AG04449 (cell line): Measurements from ENCODE around the gene SULF2.

Experiments
- CTCF ChIA-PET: fragments of 350-600 bp; formaldehyde crosslinking; extraction: SDS; loops from one replicate; lab custom pipeline; 2021; ENCODE audit warnings: antibody characterized with exemption; lab: Yijun Ruan, JAX
- POLR2A ChIA-PET: fragments of 400-600, 350-600 bp; formaldehyde crosslinking; extraction: SDS; loops from one replicate; lab custom pipeline; 2020; ENCODE audit warnings: antibody characterized with exemption, inconsistent platforms; lab: Yijun Ruan, JAX
- DNase-seq: peaks from one replicate; pipeline ENCODE4 v3.0.0-alpha.2; 2010; ENCODE audit warnings: low read depth, low spot score
- H3K4me3 ChIP-seq: 2 replicates; pipeline ENCODE4 v1.5.1; 2011; ENCODE audit warnings: low read depth, mild to moderate bottlenecking, control low read depth, low read length
- CTCF ChIP-seq: IDR thresholded peaks from one replicate; pipeline ENCODE4 v1.5.1; 2011; ENCODE audit warnings: mild to moderate bottlenecking, moderate library complexity, low read length, control low read depth, inconsistent platforms; ENCODE audit not compliant: insufficient read depth; ENCODE audit errors: missing control alignments

The SULF2 gene

GRCh38 chr20:47789764-47790579, 4.7 kb upstream of the SULF2 start:
- DNase-seq = peak; percentile 50
- no peak overlapping the region for H3K4me3 ChIP-seq
- ChIA-PET POLR2A (no interaction called here), CTCF (interaction anchor here (1.3 to 1.7 kb wide), 3 partner anchors 64 to 831 kb away, joined by 3 to 12 read pairs (median 5); no protein-coding TSS in a partner anchor)
- TF ChIP-seq CTCF = no peak

- H3K4me3 ChIP-seq = no peak overlapping the region
- CTCF ChIA-PET = interaction anchor here (1.3 to 1.7 kb wide), 3 partner anchors 64 to 831 kb away, joined by 3 to 12 read pairs (median 5); no protein-coding TSS in a partner anchor
- POLR2A ChIA-PET = no interaction called here
- TF ChIP-seq CTCF = no peak
- no peak for DNase-seq
Measured at GRCh38 chr20:47789081-47789763, 3.9 kb upstream of the SULF2 start.

- no peak overlapping the region for H3K4me3 ChIP-seq
- TF ChIP-seq CTCF = no peak
- DNase-seq = no peak
- POLR2A ChIA-PET = no interaction called here
- CTCF ChIA-PET = interaction anchor here (1.4 to 1.7 kb wide), 2 partner anchors 125 to 832 kb away, joined by 5 to 12 read pairs; no protein-coding TSS in a partner anchor
Measured at GRCh38 chr20:47788741-47789080, 3.4 kb upstream of the SULF2 start.

GRCh38 chr20:47786765-47787107, 1.5 kb upstream of the SULF2 start:
- CTCF ChIA-PET = interaction anchor here (0.8 to 2.7 kb wide), 36 partner anchors 9 to 1162 kb away, joined by 3 to 60 read pairs (median 4); no protein-coding TSS in a partner anchor
- no peak for TF ChIP-seq CTCF
- POLR2A ChIA-PET = interaction anchor here (1.2 to 1.7 kb wide), 2 partner anchors 509 to 834 kb away, joined by 3 to 4 read pairs; no protein-coding TSS in a partner anchor
- H3K4me3 ChIP-seq = peak overlapping the region; percentile 66
- DNase-seq = no peak

GRCh38 chr20:47785854-47786764, 828 bp upstream of the SULF2 start:
- H3K4me3 ChIP-seq = peak overlapping the region; percentile 66
- peak; percentile 75 for TF ChIP-seq CTCF
- ChIA-PET POLR2A (interaction anchor here (1.2 to 1.7 kb wide), 2 partner anchors 509 to 835 kb away, joined by 3 to 4 read pairs; no protein-coding TSS in a partner anchor), CTCF (interaction anchor here (0.6 to 2.7 kb wide), 40 partner anchors 8 to 1163 kb away, joined by 3 to 60 read pairs (median 4); no protein-coding TSS in a partner anchor)
- peak; percentile 29 for DNase-seq
